CD4-positive, alpha-beta T cell (primary cell): ENCODE results near the gene RETREG1. TPM values are rescaled to one million over a fixed set of nuclear protein-coding genes. Genes with fewer than 3 reads are reported as not detected.
A peak's percentile ranks its signal among the peaks of the same experiment; 100 is the strongest.

Source experiments
- ATAC-seq: fragments of 200-7000 bp; cut with Tn5 transposase; one replicate; pipeline ENCODE4 v1.10.0; 2022; ENCODE audit warnings: mild to moderate bottlenecking; ENCODE audit not compliant: poor library complexity
- CTCF ChIA-PET: fragments of 350-600 bp; sonication (Branson Sonifier 250); formaldehyde crosslinking; loops from one replicate; lab custom pipeline; 2021; ENCODE audit warnings: antibody characterized with exemption, inconsistent platforms; lab: Charles Lee
- POLR2A ChIA-PET: fragments of 350-600 bp; sonication (Branson Sonifier 250); formaldehyde crosslinking; loops from one replicate; lab custom pipeline; 2021; ENCODE audit warnings: antibody characterized with exemption, inconsistent platforms; lab: Charles Lee
- DNase-seq, 14 experiments: peaks; one replicate each; pipeline ENCODE4 v3.0.0-alpha.2; 2013 to 2020; ENCODE audit warnings: mixed read lengths in 2 of 14
- H3K27ac ChIP-seq, 2 donors: one replicate each; pipeline versions ENCODE4 v1.5.1 to v1.7.0; 2013; ENCODE audit warnings: low read length in 2 of 2, low read depth in 1 of 2, mild to moderate bottlenecking in 1 of 2
- H3K27me3 ChIP-seq, 2 experiments: 1 replicate in 1 of 2; 2 replicates in 1 of 2; pipeline versions ENCODE4 v1.6.1 to v1.7.0; 2013; ENCODE audit warnings: low read length in 2 of 2, control low read depth in 1 of 2, mild to moderate bottlenecking in 1 of 2, moderate library complexity in 1 of 2; ENCODE audit not compliant: insufficient read depth in 2 of 2, control insufficient read depth in 1 of 2
- H3K36me3 ChIP-seq: one replicate; pipeline ENCODE4 v1.6.1; 2013; ENCODE audit warnings: low read length, control low read depth; ENCODE audit not compliant: insufficient read depth
- H3K4me1 ChIP-seq: one replicate; pipeline ENCODE4 v1.6.1; 2013; ENCODE audit warnings: low read length, control low read depth; ENCODE audit not compliant: insufficient read depth
- H3K4me3 ChIP-seq: one replicate; pipeline ENCODE4 v1.5.1; 2013; ENCODE audit warnings: mild to moderate bottlenecking, low read length, moderate library complexity
- H3K9me3 ChIP-seq, 2 experiments: 1 replicate in 1 of 2; 2 replicates in 1 of 2; pipeline versions ENCODE4 v1.6.1 to v1.7.0; 2013; ENCODE audit warnings: low read length in 2 of 2, mild to moderate bottlenecking in 2 of 2, control low read depth in 1 of 2, moderate library complexity in 1 of 2; ENCODE audit not compliant: control insufficient read depth in 1 of 2, insufficient read depth in 1 of 2
- H3K27ac Mint-ChIP-seq: one replicate; pipeline ENCODE4 v1.8.0; 2020; ENCODE audit warnings: mixed read lengths
- H3K27me3 Mint-ChIP-seq: one replicate; pipeline ENCODE4 v1.8.0; 2021; ENCODE audit warnings: mixed read lengths
- H3K36me3 Mint-ChIP-seq: one replicate; pipeline ENCODE4 v1.8.0; 2021; ENCODE audit warnings: low read depth, mixed read lengths
- H3K4me1 Mint-ChIP-seq: one replicate; pipeline ENCODE4 v1.8.0; 2021; ENCODE audit warnings: low read depth, mixed read lengths
- H3K4me3 Mint-ChIP-seq: one replicate; pipeline ENCODE4 v1.8.0; 2020; ENCODE audit warnings: mild to moderate bottlenecking, mixed read lengths
- H3K9me3 Mint-ChIP-seq: one replicate; pipeline ENCODE4 v1.8.0; 2020; ENCODE audit warnings: mixed read lengths
- intact Hi-C, 2 experiments: fragments of 100-400 bp; cut with DNase I in 1 of 2; cut with micrococcal nuclease in 1 of 2; formaldehyde crosslinking; loops; one replicate each; pipeline versions ENCODE4 v1.15.1 to v1.9.0; 2023 to 2025; cut with DNase I, micrococcal nuclease
- total RNA-seq, 174 experiments: library from RNA in 2 of 174; stranded (reverse) in 2 of 174; gene quantifications; one replicate each; pipeline ENCODE4 v1.2.3 and lab custom pipeline; 2021 to 2026
- TF ChIP-seq, protein P1 (sequence below): fragments of 200-600 bp; IDR thresholded peaks from one replicate; pipeline ENCODE4 v1.8.0; 2022; ENCODE audit warnings: antibody characterized with exemption, mild to moderate bottlenecking

The RETREG1 gene
- total RNA-seq, 2 experiments from 2014 or later = 68.9 to 69.7 TPM

DNA sequence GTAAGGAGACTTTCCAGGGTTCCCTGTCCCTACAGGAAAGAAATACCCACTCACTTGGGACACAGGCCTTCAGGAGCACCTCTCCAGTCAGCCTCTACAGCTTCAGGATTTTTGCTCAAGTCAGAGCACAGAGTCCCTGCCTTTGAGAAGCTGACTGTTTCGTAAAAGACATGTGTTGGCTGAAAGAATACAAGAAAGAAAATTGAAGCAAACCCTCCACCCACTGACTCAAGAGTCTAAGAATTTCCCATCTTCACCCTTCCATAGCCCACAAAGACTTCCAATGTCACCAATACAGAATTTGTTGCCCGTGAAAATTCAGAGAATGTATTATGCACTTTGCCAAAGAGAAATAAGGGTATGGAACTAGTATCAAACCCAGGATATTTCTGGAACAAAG is 98.2 kb downstream of the RETREG1 start:
- Histone ChIP-seq H3K9me3 (no peaks in the 10 kb centered on the region), H3K4me1 (peaks cover 8% of the 10 kb centered on the region), H3K27me3 (no peaks in the 10 kb centered on the region), H3K4me3 (no peak overlapping the region), H3K27ac (no peak overlapping the region), H3K36me3 (no peaks in the 10 kb centered on the region)
- H3K4me3 Mint-ChIP-seq = no peak overlapping the region
- H3K4me1 Mint-ChIP-seq = peaks cover 66% of the 10 kb centered on the region
- intact Hi-C loops = no loop called here
- H3K36me3 Mint-ChIP-seq = peaks cover 10% of the 10 kb centered on the region
- TF ChIP-seq, protein P1, sequence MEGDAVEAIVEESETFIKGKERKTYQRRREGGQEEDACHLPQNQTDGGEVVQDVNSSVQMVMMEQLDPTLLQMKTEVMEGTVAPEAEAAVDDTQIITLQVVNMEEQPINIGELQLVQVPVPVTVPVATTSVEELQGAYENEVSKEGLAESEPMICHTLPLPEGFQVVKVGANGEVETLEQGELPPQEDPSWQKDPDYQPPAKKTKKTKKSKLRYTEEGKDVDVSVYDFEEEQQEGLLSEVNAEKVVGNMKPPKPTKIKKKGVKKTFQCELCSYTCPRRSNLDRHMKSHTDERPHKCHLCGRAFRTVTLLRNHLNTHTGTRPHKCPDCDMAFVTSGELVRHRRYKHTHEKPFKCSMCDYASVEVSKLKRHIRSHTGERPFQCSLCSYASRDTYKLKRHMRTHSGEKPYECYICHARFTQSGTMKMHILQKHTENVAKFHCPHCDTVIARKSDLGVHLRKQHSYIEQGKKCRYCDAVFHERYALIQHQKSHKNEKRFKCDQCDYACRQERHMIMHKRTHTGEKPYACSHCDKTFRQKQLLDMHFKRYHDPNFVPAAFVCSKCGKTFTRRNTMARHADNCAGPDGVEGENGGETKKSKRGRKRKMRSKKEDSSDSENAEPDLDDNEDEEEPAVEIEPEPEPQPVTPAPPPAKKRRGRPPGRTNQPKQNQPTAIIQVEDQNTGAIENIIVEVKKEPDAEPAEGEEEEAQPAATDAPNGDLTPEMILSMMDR = no peak
- ChIA-PET CTCF (no interaction called here), POLR2A (no interaction called here)
- no peak overlapping the region for H3K27ac Mint-ChIP-seq
- no peaks in the 10 kb centered on the region for H3K27me3 Mint-ChIP-seq
- DNase-seq (no peak), ATAC-seq (no peak)
- no peaks in the 10 kb centered on the region for H3K9me3 Mint-ChIP-seq

DNA sequence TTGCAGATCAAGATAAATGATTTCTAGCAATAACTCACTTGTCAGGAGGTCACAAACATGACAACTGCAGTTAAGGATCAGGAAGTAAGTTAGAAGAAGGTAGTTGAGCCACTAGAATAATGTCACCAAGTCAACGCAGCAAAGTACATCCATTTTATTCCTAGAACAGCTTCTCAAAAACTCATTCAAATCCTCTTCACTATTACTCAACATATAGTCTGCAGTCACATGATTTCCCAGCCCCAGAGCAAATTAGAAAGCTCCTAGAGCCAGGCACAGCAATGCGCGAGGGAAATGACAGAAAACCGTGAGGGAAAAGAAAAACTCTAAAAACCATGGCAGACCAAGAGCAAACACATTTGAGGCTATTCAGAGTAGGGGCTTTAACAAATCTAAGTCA is 101.3 kb downstream of the RETREG1 start:
- no peaks in the 10 kb centered on the region for H3K27me3 Mint-ChIP-seq
- H3K4me1 Mint-ChIP-seq = peaks cover 64% of the 10 kb centered on the region
- no peaks in the 10 kb centered on the region for H3K36me3 ChIP-seq
- no peaks in the 10 kb centered on the region for H3K9me3 ChIP-seq
- POLR2A ChIA-PET = no interaction called here
- peaks cover 9% of the 10 kb centered on the region for H3K36me3 Mint-ChIP-seq
- peaks cover 15% of the 10 kb centered on the region for H3K4me1 ChIP-seq
- CTCF ChIA-PET = no interaction called here
- H3K27ac ChIP-seq = no peak overlapping the region
- ATAC-seq (no peak), DNase-seq (no peak)
- no peak overlapping the region for H3K4me3 Mint-ChIP-seq
- H3K4me3 ChIP-seq = no peak overlapping the region
- no peak overlapping the region for H3K27ac Mint-ChIP-seq
- no peaks in the 10 kb centered on the region for H3K27me3 ChIP-seq
- no peaks in the 10 kb centered on the region for H3K9me3 Mint-ChIP-seq
- TF ChIP-seq, protein P1 = no peak
- intact Hi-C loops = no loop called here

DNA sequence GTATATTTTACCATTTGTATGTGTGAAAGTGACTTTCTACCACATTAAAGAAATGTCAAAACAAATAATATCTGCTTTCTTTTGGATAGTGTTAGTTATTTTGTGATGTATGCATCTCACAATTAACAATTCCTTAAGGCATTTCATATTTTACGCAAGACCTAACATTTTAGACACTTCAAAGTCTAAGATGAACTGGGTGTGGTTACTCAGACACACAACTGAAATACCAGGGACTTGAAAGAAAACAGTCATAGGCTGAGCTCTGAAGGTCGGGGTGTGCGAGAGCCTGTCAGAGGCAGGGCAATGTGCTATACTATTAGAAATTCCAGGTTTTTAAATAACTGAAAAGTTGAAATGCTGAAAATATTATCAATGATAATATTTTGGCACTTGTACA is 106.7 kb downstream of the RETREG1 start:
- peak overlapping the region; percentile 45 for H3K27ac Mint-ChIP-seq
- no peak overlapping the region for H3K4me3 Mint-ChIP-seq
- H3K9me3 Mint-ChIP-seq = no peaks in the 10 kb centered on the region
- peaks cover 18% of the 10 kb centered on the region for H3K36me3 Mint-ChIP-seq
- POLR2A ChIA-PET = no interaction called here
- Histone ChIP-seq H3K4me1 (peaks cover 11% of the 10 kb centered on the region), H3K36me3 (no peaks in the 10 kb centered on the region), H3K9me3 (no peaks in the 10 kb centered on the region), H3K27ac (no peak overlapping the region), H3K4me3 (no peak overlapping the region), H3K27me3 (no peaks in the 10 kb centered on the region)
- peaks cover 38% of the 10 kb centered on the region for H3K4me1 Mint-ChIP-seq
- no peaks in the 10 kb centered on the region for H3K27me3 Mint-ChIP-seq
- ATAC-seq (peak; percentile 43), DNase-seq (no peak)
- TF ChIP-seq, protein P1 = no peak
- CTCF ChIA-PET = no interaction called here
- intact Hi-C loops = no loop called here
